ENCODE data around the gene LIG1. TPM values are rescaled to one million over a fixed set of nuclear protein-coding genes. Genes with fewer than 3 reads are reported as not detected.
A peak's percentile ranks its signal among the peaks of the same experiment; 100 is the strongest.

The LIG1 gene
- total and polyA plus RNA-seq, 2 of the 13 experiments (the other 11 are each of a cell fraction or from before 2014, with no cell fraction given), result 20.1 to 64.4 TPM

DNA sequence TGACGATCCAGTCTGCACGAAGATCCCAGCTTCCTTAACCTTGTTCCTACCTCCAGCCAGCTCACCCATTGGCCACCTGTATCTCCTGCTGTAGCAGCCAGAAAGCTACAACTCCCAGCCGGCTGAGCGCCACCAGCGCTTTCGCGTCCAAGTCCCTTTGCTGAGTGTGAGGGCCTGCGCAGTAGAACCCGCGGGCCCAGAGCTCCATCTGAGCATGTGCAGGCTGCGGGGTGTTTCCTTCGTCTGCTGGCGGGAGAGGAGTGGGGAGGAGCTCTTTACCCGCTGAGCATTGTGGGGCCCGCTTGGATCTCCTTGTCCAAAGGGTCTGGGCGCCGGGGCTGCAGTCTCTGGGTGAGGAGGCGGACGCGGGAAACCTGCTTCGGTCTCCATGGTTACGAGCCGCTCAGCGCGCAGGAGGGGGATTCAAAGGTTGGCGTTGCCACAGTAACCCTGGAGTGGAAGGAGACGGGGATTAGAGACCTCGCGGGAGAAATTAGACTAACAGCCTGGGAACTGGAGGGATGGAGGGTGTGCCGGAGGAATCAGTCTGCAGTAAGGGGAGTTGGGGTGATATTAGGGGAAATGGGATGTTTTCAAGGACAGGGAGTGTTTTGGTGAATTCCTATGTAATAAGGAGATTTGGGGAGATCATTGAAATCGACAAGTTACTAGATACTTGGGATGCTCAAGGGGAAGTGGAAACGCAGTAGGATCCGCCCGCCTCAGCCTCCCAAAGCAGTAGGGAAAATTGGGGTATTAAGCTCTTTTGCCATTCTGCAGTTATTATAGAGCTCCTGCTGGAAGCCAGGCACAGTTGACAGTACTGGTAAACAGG, 33.9 kb upstream of the LIG1 start (continued):
- TF ChIP-seq REPIN1 (CRISPR knock-in tag; IDR thresholded peaks at IDR 0.05; ENCODE audit: borderline replicate concordance, low read depth) (0 out of 2 replicates have a peak, but pooled peaks have one; percentile 40), ZNF230 (CRISPR knock-in tag; IDR thresholded peaks at IDR 0.05) (no peak), HOXA5 (CRISPR knock-in tag; IDR thresholded peaks at IDR 0.05) (no peak), DZIP1 (CRISPR knock-in tag; IDR thresholded peaks at IDR 0.05) (no peak), TOPORS (CRISPR knock-in tag; IDR thresholded peaks at IDR 0.05) (peak; percentile 32; the same call in 1 of the 2 replicates), ZNF777 (CRISPR knock-in tag; IDR thresholded peaks at IDR 0.05) (no peak; the same call in 1 of the 2 replicates), ZNF329 (CRISPR knock-in tag; IDR thresholded peaks at IDR 0.05; ENCODE audit: low read depth) (no peak), ZNF160 (CRISPR knock-in tag; IDR thresholded peaks at IDR 0.05) (no peak), CENPT (CRISPR knock-in tag; IDR thresholded peaks at IDR 0.05; ENCODE audit: low read depth) (no peak), ZNF276 (CRISPR knock-in tag; IDR thresholded peaks at IDR 0.05; ENCODE audit: low read depth) (no peak), RCOR2 (CRISPR knock-in tag; IDR thresholded peaks at IDR 0.05) (0 out of 2 replicates have a peak, but pooled peaks have one; percentile 3), NFYC (CRISPR knock-in tag; IDR thresholded peaks at IDR 0.05) (peak; percentile 55), ZNF724P (CRISPR knock-in tag; IDR thresholded peaks at IDR 0.05; ENCODE audit: borderline replicate concordance) (no peak), ZNF235 (CRISPR knock-in tag; IDR thresholded peaks at IDR 0.05; ENCODE audit: borderline replicate concordance) (0 out of 2 replicates have a peak, but pooled peaks have one; percentile 38), ELF4 (CRISPR knock-in tag; IDR thresholded peaks at IDR 0.05; ENCODE audit: borderline replicate concordance) (no peak)
- TF ChIP-seq, protein P1, sequence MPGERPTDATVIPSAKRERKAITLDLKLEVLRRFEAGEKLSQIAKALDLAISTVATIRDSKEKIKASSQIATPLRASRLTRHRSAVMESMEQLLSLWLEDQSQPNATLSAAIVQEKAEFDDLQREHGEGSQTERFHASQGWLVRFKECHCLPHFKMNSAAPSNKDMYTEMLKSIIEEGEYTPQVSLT (CRISPR knock-in tag; IDR thresholded peaks at IDR 0.05; ENCODE audit: borderline replicate concordance, low read depth), result no peak
